ENCODE results near the gene OR1Q1. TPM values are rescaled to one million over a fixed set of nuclear protein-coding genes. Genes with fewer than 3 reads are reported as not detected.

OR1Q1 gene
- total and polyA plus RNA-seq, 12 donors: not detected

- no peak overlapping the region for H3K27ac ChIP-seq
- WGBS, 4 donors: 59 to 73% (median 63%) methylated on average over 7 of the region's 7 CpGs
Observed at GRCh38 chr9:122619996-122620395, 5.5 kb downstream of the OR1Q1 start.

GRCh38 chr9:122642226-122642625, 27.7 kb downstream of the OR1Q1 start:
- Histone ChIP-seq H3K4me1 (replicated peaks in 1 of 2) (no peaks in the 10 kb centered on the region), H3K4me3 (no peak overlapping the region), H3K27me3 (no peaks in the 10 kb centered on the region), H3K27ac (no peak overlapping the region), H3K36me3 (replicated peaks in 1 of 2) (no peaks in the 10 kb centered on the region), H3K9me3 (replicated peaks in 1 of 3) (no peaks in the 10 kb centered on the region)
- 27 to 33% (median 29%) methylated on average over 2 of the region's 2 CpGs for WGBS, 4 donors
- DNase-seq: no peak
- TF ChIP-seq CTCF (IDR thresholded peaks at IDR 0.05): no peak
- TF ChIP-seq POLR2A (IDR thresholded peaks at IDR 0.05): no peak
- intact Hi-C loops (cut with DNase I): no loop called here

More at GRCh38 chr9:122619996-122620395, 5.5 kb downstream of the OR1Q1 start:
- Histone ChIP-seq H3K27me3 (no peaks in the 10 kb centered on the region), H3K4me3 (no peak overlapping the region), H3K4me1 (replicated peaks in 1 of 2) (no peaks in the 10 kb centered on the region), H3K9me3 (replicated peaks in 1 of 3) (no peaks in the 10 kb centered on the region), H3K36me3 (replicated peaks in 1 of 2) (no peaks in the 10 kb centered on the region)
- intact Hi-C loops (cut with DNase I): no loop called here
- TF ChIP-seq CTCF (IDR thresholded peaks at IDR 0.05) (no peak), POLR2A (IDR thresholded peaks at IDR 0.05) (no peak)
- no peak for DNase-seq

GRCh38 chr9:122656378-122656777, 41.8 kb downstream of the OR1Q1 start:
- H3K27me3 ChIP-seq: no peaks in the 10 kb centered on the region
- H3K9me3 ChIP-seq (replicated peaks in 1 of 3): no peaks in the 10 kb centered on the region
- WGBS, 4 donors: 8 to 37% (median 25%) methylated on average over 1 of the region's 1 CpG
- peak in 2 of 7 donors; percentile 7 to 16 for DNase-seq
- no peaks in the 10 kb centered on the region for H3K36me3 ChIP-seq (replicated peaks in 1 of 2)
- no peak overlapping the region for H3K4me3 ChIP-seq
- intact Hi-C loops (cut with DNase I): no loop called here
- H3K4me1 ChIP-seq (replicated peaks in 1 of 2): no peaks in the 10 kb centered on the region
- TF ChIP-seq POLR2A (IDR thresholded peaks at IDR 0.05): no peak
- TF ChIP-seq CTCF (IDR thresholded peaks at IDR 0.05): no peak
- no peak overlapping the region for H3K27ac ChIP-seq

- Histone ChIP-seq H3K36me3 (replicated peaks in 1 of 2) (no peaks in the 10 kb centered on the region), H3K4me3 (no peak within 1 kb of the TSS), H3K27me3 (no peaks in the 10 kb centered on the region), H3K9me3 (replicated peaks in 1 of 3) (no peaks in the 10 kb centered on the region), H3K27ac (no peak within 1 kb of the TSS), H3K4me1 (replicated peaks in 1 of 2) (no peaks in the 10 kb centered on the region)
- no peak for DNase-seq
- intact Hi-C loops (cut with DNase I): no loop called here
- WGBS, 4 donors: 78 to 92% (median 84%) methylated on average over 3 of the region's 3 CpGs
- TF ChIP-seq CTCF (IDR thresholded peaks at IDR 0.05) (no peak), POLR2A (IDR thresholded peaks at IDR 0.05) (no peak)
Observed at GRCh38 chr9:122657527-122657926, 43.0 kb downstream of the OR1Q1 start, which contains the start of gene OR1B1. Gene OR1B1, minus strand, starts transcription at chr9:122657627.

Data from adrenal gland (tissue), 12 donors.